Measurements from ENCODE around the gene NHSL1. TPM values are rescaled to one million over a fixed set of nuclear protein-coding genes. Genes with fewer than 3 reads are reported as not detected.

NHSL1 gene
- total and polyA plus RNA-seq, 2 of the 8 experiments (the other 6 are each of a cell fraction or from before 2014, with no cell fraction given): 7.2 to 32.4 TPM

DNA sequence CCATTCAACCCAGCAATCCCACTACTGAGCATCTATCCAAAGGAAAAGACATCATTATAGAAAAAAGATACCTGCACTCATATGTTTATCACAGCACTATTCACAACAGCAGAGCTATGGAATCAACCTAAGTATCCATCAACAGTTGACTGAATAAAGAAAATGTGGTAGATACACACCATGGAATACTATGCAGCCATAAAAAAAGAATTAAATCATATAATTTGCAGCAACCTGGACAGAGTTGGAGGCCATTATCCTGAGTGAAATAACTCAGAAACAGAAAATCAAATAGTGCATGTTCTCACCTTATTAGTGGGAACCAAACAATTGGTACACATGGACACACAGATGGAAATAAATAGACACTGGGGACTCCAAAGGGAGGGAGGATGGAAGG is 23.2 kb downstream of the NHSL1 start:
- Histone ChIP-seq H3K4me1 (replicated peaks in 1 of 4; ENCODE audit: control insufficient read depth in 3 of 4, insufficient read depth in 4 of 4, low read length in 3 of 4) (peaks cover 3 to 8% (median 3%) of the 10 kb centered on the region in 4 experiments; a peak in 6 of 7 replicates), H3K4ac (replicated peaks; ENCODE audit: insufficient read length, low read depth, low read length) (no peak overlapping the region), H2BK15ac (ENCODE audit: low read length) (no peak overlapping the region), H2AFZ (ENCODE audit: low read length) (no peak overlapping the region), H3K4me2 (ENCODE audit: insufficient read depth in 1 of 2, low read depth in 2 of 2, low read length in 2 of 2) (no peak overlapping the region), H3K18ac (ENCODE audit: extremely low read depth, low read length) (no peak overlapping the region), H2BK120ac (replicated peaks; ENCODE audit: low read depth, low read length) (no peak overlapping the region), H3K9me3 (ENCODE audit: insufficient read depth in 2 of 2, low read depth in 1 of 2, low read length in 1 of 2) (no peaks in the 10 kb centered on the region), H3K56ac (replicated peaks; ENCODE audit: insufficient read length, low read depth, low read length) (no peak overlapping the region), H2BK5ac (ENCODE audit: low read depth, low read length) (no peak overlapping the region), H2BK20ac (ENCODE audit: low read length) (no peak overlapping the region), H3K23me2 (ENCODE audit: low read depth, low read length) (no peaks in the 10 kb centered on the region), H4K91ac (replicated peaks; ENCODE audit: insufficient read length, low read length) (no peak overlapping the region), H3K9ac (replicated peaks in 1 of 4; ENCODE audit: extremely low read depth in 1 of 4, low read depth in 3 of 4, low read length in 3 of 4) (no peak overlapping the region), H3K27ac (ENCODE audit: low read depth, low read length) (no peak overlapping the region), H4K8ac (ENCODE audit: extremely low read depth, insufficient read depth, low read length) (no peak overlapping the region), H3K79me1 (ENCODE audit: low read depth, low read length) (no peaks in the 10 kb centered on the region), H3K27me3 (replicated peaks in 1 of 4; ENCODE audit: control insufficient read depth in 3 of 4, extremely low read depth in 1 of 4, insufficient read depth in 3 of 4, low read length in 3 of 4) (no peaks in the 10 kb centered on the region), H3K23ac (ENCODE audit: insufficient read length) (no peak overlapping the region), H4K20me1 (replicated peaks in 1 of 2; ENCODE audit: control insufficient read depth in 1 of 2, insufficient read depth in 2 of 2, low read length in 2 of 2) (no peaks in the 10 kb centered on the region), H3K79me2 (ENCODE audit: control insufficient read depth in 1 of 2, insufficient read depth in 2 of 2, low read length in 2 of 2) (no peaks in the 10 kb centered on the region; a peak in 2 of 4 replicates), H2AK5ac (ENCODE audit: low read depth, low read length) (no peak overlapping the region), H3K36me3 (ENCODE audit: control insufficient read depth in 2 of 4, insufficient read depth in 4 of 4, low read length in 3 of 4) (peaks cover 0 to 3% (median 0%) of the 10 kb centered on the region in 4 experiments; a peak in 1 of 8 replicates), H3K14ac (ENCODE audit: insufficient read length) (no peak overlapping the region), H2BK12ac (ENCODE audit: low read depth, low read length) (no peak overlapping the region), H3K4me3 (ENCODE audit: extremely low read depth in 1 of 4, insufficient read depth in 2 of 4, low read depth in 3 of 4, low read length in 4 of 4) (no peak overlapping the region), H4K5ac (ENCODE audit: insufficient read length, low read depth, low read length) (no peak overlapping the region)
- TF ChIP-seq EZH2 (IDR thresholded peaks at IDR 0.05; ENCODE audit: low read depth, low read length, severe bottlenecking): no peak
- no peak for TF ChIP-seq MAFK (IDR thresholded peaks at IDR 0.05; ENCODE audit: low read depth, low read length)
- no peak for TF ChIP-seq CBX8 (IDR thresholded peaks at IDR 0.05; ENCODE audit: borderline replicate concordance, low read depth, low read length)
- TF ChIP-seq RAD21 (IDR thresholded peaks at IDR 0.05 in 1 of 2, conservative IDR thresholded peaks at IDR 0.05 in 1 of 2; ENCODE audit: low read depth in 2 of 2, low read length in 2 of 2): no peak
- no peak for TF ChIP-seq JUND (IDR thresholded peaks at IDR 0.05; ENCODE audit: low read length)
- CTCF ChIA-PET (ENCODE audit: partially characterized antibody): interaction anchor here (0.6 to 0.9 kb wide), 3 partner anchors 30 to 132 kb away, joined by 3 to 4 read pairs (median 3); no protein-coding TSS in a partner anchor
- no peak for FAIRE-seq
- no peak for DNase-seq (ENCODE audit: low read depth in 1 of 2, low spot score in 2 of 2)
- POLR2A ChIA-PET (ENCODE audit: partially characterized antibody): interaction anchor here (1.2 kb wide), 1 partner anchor 42 kb away, joined by 3 read pairs; no protein-coding TSS in a partner anchor
